Stimulated activated CD4-positive, alpha-beta T cell treated with anti-CD3 and anti-CD28 coated beads, Interleukin-2, amount 100 ng/mL, for 48 hours (primary cell): ENCODE data around the gene CLIC3.

Source experiments
- DNase-seq, 2 donors: peaks; one replicate each; pipeline ENCODE4 v3.0.0-alpha.2; 2020

The CLIC3 gene

DNA sequence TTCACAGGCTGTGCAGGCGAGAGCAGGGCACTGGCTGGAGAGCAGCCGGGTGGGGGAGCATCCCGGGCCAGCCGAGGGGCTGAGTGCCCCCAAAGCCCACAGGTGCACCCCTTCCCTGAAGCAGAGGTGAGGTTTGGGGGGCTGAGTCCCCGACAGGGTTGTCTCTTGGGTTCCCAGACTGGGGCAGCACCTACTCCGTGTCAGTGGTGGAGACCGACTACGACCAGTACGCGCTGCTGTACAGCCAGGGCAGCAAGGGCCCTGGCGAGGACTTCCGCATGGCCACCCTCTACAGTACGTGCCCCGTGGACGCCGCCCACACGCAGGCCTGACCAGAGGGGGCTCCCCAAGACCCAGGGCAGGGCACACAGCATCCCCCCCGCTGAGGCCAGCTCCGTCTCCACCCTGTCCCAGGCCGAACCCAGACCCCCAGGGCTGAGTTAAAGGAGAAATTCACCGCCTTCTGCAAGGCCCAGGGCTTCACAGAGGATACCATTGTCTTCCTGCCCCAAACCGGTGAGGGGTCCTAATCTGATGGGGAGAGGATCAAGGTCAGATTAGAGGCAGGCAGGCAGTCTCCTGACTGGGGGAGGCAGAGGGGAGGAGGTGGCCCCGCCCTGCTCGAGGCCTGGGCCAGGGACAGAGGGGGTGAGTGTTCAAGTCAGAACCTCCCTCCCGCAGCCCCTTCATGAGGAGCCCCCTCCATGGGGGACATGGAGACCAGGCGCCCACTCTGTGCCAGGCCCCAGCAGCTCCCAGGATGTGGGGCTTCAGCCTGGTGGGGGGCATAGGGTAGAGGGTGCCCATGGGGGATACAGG lies 16.4 kb downstream of the CLIC3 start:
- DNase-seq: no peak

DNA sequence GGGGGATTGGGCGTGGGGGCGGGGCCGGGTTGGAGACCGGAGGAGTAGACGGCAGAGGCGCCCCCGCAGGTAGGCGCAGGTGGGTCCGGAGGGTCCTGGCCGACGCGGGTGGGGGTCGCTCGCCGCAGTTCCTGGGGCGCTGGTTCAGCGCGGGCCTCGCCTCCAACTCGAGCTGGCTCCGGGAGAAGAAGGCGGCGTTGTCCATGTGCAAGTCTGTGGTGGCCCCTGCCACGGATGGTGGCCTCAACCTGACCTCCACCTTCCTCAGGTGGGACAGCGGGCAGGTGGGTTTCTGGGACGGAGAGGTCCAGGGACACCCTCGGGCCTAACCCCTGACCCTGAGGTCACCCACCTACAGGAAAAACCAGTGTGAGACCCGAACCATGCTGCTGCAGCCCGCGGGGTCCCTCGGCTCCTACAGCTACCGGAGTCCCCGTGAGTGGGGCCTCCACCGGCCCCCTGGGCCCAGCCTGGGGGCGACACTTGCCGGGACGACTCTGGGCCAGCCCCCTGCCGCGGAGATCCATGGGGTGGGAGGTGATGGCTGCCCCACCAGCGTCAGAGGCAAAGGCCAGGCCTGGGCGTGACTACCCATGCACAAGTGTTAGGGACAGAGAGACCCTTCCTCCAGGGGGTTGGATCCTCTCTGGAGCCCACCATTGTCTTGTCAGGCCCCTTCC lies 17.4 kb downstream of the CLIC3 start:
- no peak for DNase-seq

DNA sequence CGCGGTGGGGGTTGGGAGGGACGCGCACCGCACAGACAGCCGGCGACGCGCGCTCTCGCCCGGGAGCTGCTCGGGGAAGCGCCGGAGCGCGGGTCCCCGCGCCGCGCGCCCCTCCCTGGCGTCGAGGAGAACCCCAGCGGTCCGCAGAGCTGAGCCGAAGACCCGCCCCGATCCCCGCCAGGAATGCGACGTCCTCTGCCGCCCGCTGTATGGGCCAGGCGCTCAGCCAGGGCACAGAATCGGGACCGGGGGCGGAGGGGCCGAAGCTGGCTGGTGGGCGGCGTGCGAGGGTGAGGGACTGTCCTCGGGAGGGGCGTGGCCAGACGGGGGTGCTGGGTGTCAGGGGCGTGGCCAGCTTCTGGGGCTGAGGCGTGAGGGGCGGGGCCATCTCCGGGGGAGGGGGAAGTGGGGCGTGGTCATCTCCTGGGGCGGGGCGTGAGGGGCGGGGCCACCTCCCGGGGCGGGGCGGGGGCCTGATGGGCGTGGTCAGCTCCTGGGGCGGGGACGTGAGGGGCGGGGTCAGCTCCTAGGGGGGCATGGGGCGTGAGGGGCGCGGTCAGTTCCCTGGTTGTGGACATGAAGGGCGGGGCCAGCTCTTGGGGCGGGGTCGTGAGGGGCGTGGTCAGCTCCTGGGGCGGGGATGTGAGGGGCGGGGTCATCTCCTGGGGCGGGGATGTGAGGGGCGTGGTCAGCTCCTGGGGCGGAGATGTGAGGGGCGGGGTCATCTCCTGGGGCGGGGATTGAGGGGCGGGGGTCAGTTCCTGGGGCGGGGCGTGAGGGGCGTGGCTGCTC lies 18.1 kb downstream of the CLIC3 start:
- DNase-seq: peak; percentile 45 to 67

DNA sequence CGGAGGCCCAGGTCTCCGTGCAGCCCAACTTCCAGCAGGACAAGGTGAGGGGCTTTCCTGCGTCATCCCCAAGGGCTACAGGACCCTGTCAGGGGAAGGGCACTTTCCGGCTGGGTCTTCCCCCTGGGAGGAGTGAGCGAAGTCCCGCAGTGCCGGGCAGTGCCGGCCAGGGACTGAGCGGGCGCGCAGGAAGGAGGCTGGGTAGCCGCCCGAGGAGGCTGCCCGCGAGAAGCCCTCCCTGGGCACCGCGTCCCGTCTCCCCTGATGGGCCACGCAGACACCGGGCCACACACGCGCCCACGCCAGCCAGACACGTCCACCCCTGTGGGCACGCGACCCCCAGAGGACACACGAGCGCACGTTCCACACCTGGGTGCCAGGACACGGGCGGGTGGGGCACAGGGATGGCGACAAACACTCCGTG lies 18.7 kb downstream of the CLIC3 start:
- no peak for DNase-seq

DNA sequence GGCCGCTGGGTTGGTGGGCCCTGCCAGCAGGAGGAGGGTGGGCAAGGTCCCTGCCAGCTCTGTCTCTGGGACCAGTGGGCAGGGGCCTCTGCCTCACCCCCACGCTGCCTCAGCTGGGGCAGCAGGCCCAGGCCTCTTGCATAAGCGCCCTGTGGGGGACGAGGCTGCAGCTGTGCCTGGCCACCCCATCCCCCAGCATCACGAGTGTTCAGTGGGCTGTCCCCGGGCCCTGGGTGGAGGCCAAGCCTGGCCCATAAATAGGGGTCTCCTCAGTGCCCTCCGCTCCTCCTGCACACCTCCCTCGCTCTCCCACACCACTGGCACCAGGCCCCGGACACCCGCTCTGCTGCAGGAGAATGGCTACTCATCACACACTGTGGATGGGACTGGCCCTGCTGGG lies 19.1 kb downstream of the CLIC3 start, which contains the start of gene PTGDS:
PTGDS (plus strand) TSS at position 282 of the 400 bp plus-strand sequence; CDS start at position 357, 75 bp downstream.
- DNase-seq: no peak

DNA sequence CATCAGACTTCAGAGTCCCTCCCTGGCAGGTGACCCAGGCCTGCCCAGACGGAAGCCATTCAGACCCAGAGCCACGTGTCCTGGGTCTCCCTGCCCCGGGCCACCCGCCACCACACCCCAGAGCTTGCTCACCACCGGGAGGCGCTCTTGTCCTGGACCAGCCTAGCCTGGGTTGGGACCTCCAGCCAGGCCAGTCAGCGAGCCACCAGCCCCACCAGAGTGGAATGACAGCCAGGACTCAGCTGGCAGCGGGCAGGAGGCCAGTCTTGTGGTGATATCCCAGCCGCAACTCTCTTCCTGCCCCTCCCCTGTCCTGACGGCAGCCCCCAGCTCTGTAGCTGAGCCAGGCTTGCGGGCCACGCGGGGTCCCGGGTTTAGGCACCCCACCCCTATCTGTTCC lies 20.7 kb downstream of the CLIC3 start:
- peak; percentile 35 to 44 for DNase-seq

DNA sequence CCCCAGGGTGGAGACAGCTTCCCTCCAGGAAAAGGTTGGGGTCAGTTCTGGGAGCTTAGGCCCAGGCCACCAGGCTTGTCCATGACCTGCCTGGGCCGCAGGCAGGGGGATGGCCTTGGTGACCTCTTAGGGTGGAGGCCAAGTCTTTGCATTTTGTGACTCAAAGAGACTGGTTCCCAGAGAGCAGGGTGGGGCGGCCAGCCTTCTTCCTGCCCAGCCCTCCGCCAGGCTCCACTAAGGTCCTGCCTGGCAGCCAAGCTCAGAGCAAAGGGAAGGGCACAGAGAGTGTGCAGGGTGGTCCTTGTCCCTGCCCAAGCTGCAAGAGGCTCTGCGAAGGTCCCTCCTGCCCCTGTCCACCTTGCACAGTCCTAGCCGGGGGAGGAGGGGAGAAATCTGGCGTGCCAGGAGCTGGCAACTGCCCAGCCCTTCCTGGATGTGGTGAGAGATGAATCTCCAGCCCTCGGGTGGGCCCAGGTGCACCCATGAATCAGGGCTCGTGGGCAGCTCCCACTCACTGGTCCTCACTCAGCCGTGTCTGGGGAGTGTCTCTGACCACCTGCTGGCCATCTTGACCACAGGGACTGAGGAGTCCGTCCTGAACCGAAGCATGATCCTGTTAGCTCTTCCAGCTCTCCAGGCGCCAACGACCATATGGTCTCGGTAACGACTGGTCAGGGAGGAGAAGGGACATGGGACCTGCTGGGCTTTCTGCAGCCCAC lies 21.4 kb downstream of the CLIC3 start:
- DNase-seq: no peak

DNA sequence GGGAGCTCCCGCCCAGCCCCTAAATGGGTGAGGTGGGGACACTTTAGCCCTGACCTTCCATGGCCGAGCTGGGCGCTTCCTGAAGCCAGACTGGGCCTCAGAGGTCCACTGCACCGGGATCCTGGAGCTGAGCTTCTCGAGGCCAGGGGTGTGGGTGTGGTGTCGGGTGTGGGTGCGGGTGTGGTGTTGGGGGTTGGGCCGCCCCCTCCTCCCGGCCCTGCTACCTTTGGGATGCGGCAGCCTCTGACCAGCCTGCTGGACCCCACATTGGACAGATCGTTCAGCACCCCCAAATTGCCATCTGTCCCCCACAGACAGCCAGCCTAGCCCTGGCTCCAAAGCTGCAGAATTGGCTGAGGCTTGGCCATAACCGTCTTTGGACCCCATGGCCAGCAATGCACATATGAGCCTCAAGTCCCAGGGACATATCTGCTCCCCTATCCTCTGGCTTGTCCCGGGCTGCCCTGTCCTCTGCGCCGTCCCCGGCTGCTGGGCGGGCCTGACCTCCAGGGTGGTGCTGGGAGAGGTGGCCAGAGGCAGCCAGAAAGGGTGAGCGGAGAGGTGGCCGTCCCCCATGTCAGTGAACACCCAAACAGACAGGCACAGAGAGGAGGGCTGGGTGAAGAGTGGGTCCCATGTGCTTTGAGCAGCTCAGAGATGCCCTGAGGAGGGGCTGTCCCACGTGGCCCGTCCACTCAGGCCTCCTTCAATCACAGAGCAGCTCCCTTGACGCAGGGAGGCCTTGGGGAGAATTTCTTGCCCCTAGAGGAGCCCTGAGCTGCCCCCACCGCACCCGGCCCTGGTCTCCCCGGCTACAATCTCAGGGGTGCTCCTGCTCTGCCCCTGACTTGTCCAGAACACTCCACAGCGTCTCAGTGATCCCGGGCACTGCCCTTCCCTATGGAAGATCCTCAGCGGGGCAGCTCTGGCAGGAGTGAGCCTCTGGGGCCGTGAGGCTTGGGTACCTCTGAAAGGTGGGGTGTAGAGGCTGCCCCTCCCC lies 22.4 kb downstream of the CLIC3 start:
- DNase-seq: no peak

DNA sequence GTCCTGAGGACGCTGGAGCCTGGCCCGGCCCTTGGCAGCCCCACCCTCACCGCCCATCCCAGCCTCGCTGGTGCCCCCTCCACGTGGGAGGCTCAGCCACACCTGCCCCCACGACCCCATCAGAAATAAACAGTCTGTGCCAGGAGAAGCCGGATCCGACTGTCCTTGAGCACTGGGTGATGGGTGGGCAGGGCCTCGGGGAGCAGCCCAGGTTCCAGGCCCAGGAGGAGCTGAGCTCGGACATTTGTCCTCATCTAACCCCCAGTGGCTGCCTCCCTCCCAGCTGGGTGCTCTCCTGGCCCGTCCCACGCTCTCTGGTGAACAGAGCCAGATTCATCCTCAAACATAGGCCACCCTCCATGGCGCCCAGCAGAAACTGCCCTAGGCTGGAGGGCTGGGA lies 23.6 kb downstream of the CLIC3 start:
- no peak for DNase-seq

DNA sequence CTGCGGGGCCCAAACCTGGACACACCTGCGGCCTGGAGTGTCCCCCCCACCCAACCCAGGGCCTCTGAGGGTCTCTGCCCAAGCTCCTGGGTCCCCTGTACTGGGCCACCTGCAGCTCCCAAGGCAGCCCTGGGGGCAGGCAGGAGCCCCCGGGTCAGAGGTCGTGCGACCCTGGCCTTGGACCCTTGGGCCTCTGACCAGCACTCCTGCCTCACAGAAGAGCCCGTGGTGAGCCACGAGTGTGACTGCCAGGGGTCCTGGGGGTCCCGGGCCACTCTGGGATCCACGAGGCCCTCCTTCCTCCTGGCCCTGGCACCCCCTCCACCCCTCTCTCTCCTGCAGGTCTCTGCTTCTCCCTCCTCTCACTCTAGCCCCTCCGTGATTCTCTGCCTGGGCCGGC lies 24.0 kb downstream of the CLIC3 start:
- no peak for DNase-seq

DNA sequence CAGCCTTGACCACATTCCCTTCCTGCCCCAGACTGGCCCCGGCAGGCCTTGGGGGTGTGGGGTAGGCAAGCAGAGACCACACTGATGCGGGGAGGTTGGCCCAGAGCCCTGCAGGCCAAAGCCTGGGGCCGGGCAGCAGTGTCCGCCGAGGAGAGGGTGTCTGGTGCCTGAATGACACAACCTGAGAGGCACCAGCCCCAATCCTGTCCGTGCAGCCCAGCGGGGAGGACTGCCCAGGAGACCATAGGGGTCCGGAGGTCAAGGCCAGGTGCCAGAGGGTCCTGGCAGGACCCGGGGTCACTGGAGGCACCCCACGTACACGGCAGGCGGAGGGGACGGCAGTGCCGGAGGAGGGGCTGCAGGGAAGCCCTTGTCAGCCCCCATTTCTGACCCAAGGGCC lies 24.6 kb downstream of the CLIC3 start:
- no peak for DNase-seq

DNA sequence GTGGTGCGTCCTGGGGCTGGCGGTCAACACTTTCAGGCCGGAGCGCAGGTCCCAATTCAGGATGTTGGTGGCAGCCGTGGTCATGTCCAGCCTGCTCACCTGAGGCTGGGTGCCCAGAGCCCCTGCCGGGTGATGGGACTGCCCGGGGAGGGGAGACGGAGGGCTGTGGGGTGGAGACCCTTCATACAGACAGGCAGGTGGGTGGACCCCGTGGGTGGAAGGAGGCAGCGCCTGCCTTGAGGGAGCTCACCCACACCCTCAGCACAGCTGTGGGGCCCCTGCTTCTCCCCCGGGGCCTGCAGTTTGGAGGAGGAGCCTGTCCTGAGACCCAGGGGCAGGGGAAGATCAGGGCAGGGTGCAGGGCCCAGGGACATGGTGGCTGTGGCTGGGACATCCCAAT lies 26.0 kb downstream of the CLIC3 start:
- DNase-seq: no peak

DNA sequence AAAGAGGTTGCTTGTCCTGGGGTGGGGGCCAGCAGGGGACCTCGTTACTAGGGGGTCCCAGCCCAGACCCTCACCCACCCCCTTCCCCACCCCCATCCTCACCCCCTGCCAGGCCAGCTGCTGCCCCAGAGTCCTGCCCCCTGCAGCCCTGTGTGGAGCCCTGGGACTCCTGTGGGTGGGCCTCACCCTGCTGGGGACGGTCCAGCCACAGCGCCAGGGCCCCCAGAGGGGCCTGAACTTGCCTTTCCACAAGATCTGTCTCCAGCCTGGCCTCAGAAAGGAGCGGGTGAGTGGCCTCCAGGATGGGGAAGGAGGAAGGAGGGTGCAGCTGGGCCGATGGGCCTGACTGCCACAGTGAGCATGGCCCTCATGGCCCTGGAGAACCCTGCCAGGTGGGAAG lies 26.6 kb downstream of the CLIC3 start:
- DNase-seq: no peak

DNA sequence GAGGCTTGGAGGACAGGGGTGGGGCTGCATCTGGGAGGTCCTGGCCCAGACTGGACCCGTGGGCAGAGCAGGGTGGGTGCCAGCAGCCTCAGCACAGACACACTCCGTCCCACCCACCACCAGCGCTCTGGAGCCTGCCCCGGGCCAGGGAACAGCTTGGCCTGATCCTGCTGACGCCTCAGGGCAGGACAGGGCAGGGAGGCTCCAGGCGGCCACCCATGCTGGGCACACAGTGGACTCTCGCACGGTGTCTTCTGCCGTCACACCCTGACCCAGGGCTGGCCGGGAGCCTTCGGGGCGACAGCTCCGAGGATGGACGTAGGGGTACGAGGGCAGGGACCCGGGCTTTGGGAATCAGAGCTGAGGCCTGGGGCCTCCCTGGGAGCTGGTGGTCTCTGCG lies 27.2 kb downstream of the CLIC3 start:
- no peak for DNase-seq

DNA sequence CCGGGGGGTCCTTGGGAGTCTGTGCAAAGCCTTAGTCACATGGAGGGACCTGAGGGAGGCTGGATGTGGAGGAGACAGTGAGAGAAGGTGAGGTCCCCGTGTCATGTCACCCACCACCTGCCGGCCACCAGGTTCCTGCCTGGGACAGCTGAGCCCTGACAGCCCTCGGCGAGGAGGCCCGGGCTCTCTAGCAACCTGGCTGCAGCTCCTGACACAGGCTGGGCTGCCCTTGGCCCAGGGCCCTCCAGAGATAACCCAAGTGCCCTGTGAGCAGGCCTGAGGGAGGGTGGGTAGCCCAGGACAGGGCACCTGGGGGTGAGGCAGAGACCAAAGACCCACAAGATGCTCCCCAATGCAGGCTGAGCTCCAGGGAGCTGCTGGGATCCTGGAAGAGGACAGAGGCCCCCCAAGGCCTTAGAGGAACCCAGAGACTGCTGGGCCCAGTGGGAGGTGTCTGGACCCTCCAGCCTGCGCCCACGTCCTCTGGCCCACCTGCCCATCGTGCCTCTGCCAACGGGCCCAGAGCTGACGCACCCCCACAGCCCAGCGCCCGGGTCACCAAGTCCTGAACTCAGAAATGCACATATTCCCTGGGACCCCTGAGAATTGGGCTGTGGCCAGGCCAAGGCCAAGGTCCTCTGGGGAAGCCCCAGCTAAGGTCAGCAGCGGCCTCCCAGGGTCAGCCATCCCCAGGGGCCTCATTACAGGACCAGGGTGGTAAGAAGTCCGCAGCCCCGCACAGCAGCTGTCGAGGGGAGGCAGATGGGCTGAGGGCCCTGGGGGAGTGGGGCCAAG lies 27.8 kb downstream of the CLIC3 start:
- no peak for DNase-seq

DNA sequence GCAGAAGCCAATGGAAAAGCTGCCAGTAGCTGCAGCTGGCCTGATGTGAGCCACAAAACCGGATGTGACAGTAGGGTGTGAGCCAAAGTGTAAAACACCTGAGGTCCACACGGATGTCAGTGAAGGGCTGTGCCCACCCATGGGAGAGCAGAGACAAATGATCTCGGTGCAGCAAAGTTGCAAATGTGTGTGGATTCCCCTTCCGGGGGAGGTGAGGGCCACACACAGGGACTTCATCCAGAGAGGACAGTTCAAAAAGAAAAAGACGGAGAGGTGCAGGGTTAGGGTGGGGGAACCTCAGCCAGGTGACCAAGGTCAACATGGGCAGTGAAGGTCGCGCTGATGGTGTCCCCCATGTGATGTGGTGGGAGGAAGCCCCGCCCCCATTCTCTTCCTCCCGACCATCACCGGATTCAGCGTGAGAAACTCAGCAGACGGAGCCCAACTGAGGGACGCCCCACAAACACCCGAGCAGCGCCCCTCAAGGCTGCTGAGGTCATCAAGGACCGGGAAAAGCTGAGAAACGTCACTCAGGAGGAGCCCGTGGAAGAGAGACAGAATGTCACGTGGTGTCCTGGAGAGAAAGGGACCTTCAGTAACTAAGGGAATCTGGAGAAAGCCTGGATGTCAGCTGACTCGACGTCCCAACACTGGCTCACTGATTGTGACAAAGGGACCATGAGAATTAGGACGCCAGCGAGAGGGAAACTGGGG lies 30.4 kb downstream of the CLIC3 start:
- no peak for DNase-seq

DNA sequence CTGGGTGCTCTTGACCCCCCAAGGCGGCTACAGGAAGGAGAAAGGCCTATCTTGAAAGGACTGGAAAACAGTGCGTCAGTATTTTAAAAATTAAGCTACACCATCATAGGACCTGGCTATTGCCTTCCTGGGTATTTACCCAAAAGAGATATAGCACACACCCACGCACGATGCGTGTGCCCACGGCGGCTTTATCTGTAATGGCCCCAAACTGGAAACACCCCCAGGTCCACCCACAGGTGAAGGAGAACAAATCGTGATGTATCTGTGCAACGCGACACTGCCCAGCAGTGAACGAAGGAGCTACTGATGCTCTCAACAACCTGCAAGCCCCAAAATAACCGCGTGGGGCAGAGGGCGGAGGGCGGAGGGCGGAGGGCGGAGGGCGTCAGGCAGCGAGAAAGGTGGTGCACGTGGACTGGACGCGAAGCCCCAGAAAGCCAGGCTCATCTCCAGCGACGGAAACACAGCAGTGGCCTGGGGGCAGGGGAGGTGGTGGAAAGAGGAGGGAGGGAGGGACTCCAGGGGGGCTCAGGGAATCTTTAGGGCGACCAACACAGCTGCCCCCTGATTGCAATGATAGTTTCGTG lies 31.4 kb downstream of the CLIC3 start:
- no peak for DNase-seq

DNA sequence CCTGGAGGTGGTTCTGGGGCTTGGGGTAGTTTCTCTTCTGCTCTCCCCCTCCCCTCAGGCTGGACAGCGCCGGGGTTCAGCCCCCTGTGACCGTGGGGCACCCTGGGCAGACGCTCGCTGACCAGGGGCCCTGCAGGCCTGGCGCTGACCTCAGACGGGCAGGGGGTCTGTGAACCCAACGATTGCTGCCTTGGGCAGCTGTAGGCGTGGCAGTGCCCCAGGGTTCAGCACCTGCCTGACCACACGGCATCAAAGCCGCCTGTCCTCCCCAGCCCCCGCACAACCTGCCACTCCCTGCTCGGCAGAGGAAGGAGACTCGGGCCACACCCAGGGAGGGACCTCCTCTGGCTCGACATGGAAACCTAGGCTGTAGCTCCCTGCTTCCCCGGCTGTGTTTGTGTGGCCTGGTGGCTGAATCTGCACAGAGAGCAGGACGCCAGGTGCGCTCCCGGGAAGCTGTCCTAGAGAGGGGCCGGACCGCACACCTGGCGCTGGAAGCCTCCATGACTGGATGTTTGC lies 32.1 kb downstream of the CLIC3 start:
- no peak for DNase-seq

DNA sequence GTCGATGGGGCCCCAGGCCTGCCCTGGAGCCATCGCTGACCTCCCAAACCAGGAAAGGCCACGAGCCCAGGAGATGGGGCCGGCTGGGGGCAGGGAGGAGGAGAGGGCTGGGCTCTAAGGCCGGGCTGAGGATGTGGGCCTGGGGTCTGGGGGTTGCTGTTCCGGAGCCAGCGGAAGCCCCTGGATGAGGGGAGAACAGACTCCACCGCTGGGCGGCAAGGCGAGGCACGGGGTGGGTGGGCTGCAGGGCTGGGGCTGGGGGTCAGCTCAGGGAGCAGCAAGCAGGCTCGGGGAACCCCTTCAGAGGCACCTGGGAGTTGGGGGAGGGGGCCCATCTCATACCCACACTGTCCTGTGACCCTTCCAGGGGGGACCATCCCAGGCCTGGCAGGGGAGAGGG lies 32.6 kb downstream of the CLIC3 start:
- no peak for DNase-seq
